Adipocyte (in vitro differentiated cells): Measurements from ENCODE around the gene PINK1.
A peak's percentile ranks its signal among the peaks of the same experiment; 100 is the strongest.

Experiments used
- DNase-seq: peaks from one replicate; pipeline ENCODE4 v3.0.0-alpha.2; 2015; ENCODE audit warnings: low read depth
- H3K27me3 ChIP-seq: replicated peaks from 2 replicates; pipeline ENCODE4 v1.7.0; 2013; ENCODE audit warnings: mild to moderate bottlenecking, low read length, moderate library complexity; ENCODE audit not compliant: control insufficient read depth, insufficient read depth
- H3K36me3 ChIP-seq: 2 replicates; pipeline ENCODE4 v1.7.0; 2013; ENCODE audit warnings: low read length, mild to moderate bottlenecking, moderate library complexity; ENCODE audit not compliant: control insufficient read depth, insufficient read depth, severe bottlenecking
- H3K4me1 ChIP-seq: 2 replicates; pipeline ENCODE4 v1.7.0; 2013; ENCODE audit warnings: mild to moderate bottlenecking, low read length, moderate library complexity; ENCODE audit not compliant: control insufficient read depth, insufficient read depth
- H3K4me3 ChIP-seq: 2 replicates; pipeline ENCODE4 v1.7.0; 2013; ENCODE audit warnings: mild to moderate bottlenecking, low read length, moderate library complexity
- H3K9ac ChIP-seq: 2 replicates; pipeline ENCODE4 v1.7.0; 2013; ENCODE audit warnings: mild to moderate bottlenecking, low read length, moderate library complexity
- H3K9me3 ChIP-seq: 2 replicates; pipeline ENCODE4 v1.7.0; 2013; ENCODE audit warnings: mild to moderate bottlenecking, low read length, moderate library complexity; ENCODE audit not compliant: control insufficient read depth

The PINK1 gene

DNA sequence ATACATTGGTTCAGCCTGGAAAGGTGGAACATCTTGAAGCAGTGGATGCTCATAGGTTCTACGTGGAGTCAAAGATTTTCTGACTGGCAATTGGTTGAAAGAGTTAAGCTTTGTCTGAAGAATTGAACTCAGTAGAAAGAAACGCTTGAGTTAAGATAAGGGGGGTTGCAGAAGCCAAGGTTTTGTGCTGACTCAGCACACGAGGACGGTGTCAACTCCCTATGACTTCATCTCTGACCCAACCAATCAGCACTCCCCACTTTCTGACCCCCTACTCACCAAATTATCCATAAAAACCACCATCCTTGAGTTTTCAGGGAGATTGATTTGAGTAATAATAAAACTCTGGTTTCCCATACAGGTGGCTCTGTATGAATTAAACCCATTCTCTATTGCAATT is 2.5 kb upstream of the PINK1 start:
- Histone ChIP-seq H3K4me3 (no peak overlapping the region), H3K9ac (no peak overlapping the region), H3K4me1 (peaks cover 18% of the 10 kb centered on the region), H3K36me3 (no peaks in the 10 kb centered on the region), H3K9me3 (no peaks in the 10 kb centered on the region), H3K27me3 (no peaks in the 10 kb centered on the region)
- DNase-seq = no peak

GRCh38 chr1:20632386-20632785 is 872 bp upstream of the PINK1 start:
- DNase-seq = no peak
- H3K4me1 ChIP-seq = peaks cover 18% of the 10 kb centered on the region
- H3K9ac ChIP-seq = no peak overlapping the region
- peaks cover 1% of the 10 kb centered on the region for H3K36me3 ChIP-seq
- no peaks in the 10 kb centered on the region for H3K27me3 ChIP-seq
- no peak overlapping the region for H3K4me3 ChIP-seq
- no peaks in the 10 kb centered on the region for H3K9me3 ChIP-seq

GRCh38 chr1:20634065-20634593 is 871 bp downstream of the PINK1 start:
- Histone ChIP-seq H3K9ac (peak overlapping the region; percentile 96), H3K4me1 (peaks cover 18% of the 10 kb centered on the region), H3K27me3 (no peaks in the 10 kb centered on the region), H3K36me3 (peaks cover 18% of the 10 kb centered on the region), H3K4me3 (peak overlapping the region; percentile 95), H3K9me3 (no peaks in the 10 kb centered on the region)
- peak; percentile 17 for DNase-seq

DNA sequence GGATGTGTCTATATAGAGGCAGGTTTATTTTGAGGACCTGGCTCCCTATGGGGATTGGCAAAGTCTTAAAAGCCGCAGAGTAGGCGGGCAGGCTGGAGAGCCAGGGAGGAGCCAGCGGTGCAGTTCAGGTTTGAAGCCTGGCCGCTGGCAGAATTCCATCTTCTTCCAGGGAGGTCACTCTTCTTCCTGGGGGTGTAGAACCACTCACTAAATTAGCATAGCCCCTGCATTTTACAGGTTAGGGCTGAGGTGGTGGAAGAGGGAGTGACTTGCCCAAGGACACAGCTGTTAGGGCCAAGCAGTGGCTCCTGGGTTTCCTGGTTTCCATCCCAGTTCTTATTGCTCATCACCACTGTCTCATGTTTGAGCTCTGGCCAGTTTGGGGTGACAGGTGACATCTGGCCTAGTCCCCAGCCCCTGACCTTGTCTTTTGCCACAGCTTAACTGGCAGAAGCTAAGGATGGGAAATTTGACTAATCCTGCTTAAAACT is 1.4 kb downstream of the PINK1 start:
- Histone ChIP-seq H3K9me3 (no peaks in the 10 kb centered on the region), H3K27me3 (no peaks in the 10 kb centered on the region), H3K4me1 (peaks cover 18% of the 10 kb centered on the region), H3K9ac (peak overlapping the region; percentile 96), H3K36me3 (peaks cover 24% of the 10 kb centered on the region), H3K4me3 (peak overlapping the region; percentile 95)
- DNase-seq = peak; percentile 34

DNA sequence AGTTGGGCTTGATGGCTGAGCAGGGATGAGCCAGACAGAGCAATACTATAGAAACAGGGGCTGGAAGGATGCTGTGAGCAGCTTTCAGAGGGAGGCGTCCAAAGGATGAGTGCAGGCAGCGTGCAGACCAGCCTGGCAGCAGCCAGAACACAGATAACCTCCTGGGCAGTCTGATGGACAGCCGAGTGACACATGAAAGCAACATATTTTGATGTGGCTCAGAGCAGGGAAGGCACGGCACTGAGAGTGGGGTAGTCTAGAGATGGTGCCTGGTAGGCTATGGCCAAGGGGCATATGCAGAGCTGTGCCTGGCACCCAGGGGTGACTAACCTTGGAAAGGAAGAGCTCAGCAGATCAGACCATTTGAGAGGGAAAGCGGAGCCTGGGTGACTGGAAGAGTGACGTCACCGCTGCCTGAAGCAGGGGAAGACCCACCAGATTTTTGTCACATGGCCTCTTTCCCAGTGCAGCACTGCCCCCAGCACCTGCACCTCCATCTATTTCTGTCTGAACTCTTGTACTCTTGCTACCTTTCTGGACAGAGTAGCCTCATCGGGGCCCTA is 3.6 kb downstream of the PINK1 start:
- Histone ChIP-seq H3K9me3 (no peaks in the 10 kb centered on the region), H3K36me3 (peaks cover 43% of the 10 kb centered on the region), H3K27me3 (no peaks in the 10 kb centered on the region), H3K9ac (no peak overlapping the region), H3K4me3 (no peak overlapping the region), H3K4me1 (peaks cover 18% of the 10 kb centered on the region)
- DNase-seq = no peak

DNA sequence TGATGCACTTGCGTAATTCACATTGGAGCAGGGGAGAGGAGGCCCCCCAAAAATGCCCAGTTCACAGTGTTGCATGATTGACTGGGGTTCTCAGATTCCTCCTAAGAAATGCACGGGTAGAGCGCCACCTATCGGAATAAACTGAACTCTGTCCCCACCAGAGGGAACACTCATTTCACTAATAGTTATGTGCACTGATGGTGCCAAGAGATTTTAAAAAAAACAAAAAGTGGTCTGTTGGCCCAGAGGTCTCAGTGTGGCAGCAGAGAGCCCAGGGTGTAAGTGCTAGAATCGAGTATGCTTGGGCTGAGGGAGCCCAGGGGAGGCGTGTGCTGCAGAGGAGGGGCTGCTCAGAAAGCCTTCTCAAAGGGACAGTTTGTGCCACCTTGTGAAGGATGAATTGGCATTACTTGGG is 6.9 kb downstream of the PINK1 start:
- Histone ChIP-seq H3K36me3 (peaks cover 69% of the 10 kb centered on the region), H3K9me3 (no peaks in the 10 kb centered on the region)
- DNase-seq = peak; percentile 82

GRCh38 chr1:20641975-20642374 is 8.7 kb downstream of the PINK1 start:
- Histone ChIP-seq H3K4me3 (no peak overlapping the region), H3K36me3 (peaks cover 79% of the 10 kb centered on the region), H3K9ac (no peak overlapping the region), H3K4me1 (no peaks in the 10 kb centered on the region), H3K27me3 (no peaks in the 10 kb centered on the region), H3K9me3 (no peaks in the 10 kb centered on the region)
- DNase-seq = no peak

More for the DNA sequence above, 6.9 kb downstream of the PINK1 start:
- Histone ChIP-seq H3K4me3 (no peak overlapping the region), H3K27me3 (no peaks in the 10 kb centered on the region), H3K9ac (no peak overlapping the region), H3K4me1 (no peaks in the 10 kb centered on the region)

GRCh38 chr1:20643080-20643479 is 9.8 kb downstream of the PINK1 start:
- no peaks in the 10 kb centered on the region for H3K9me3 ChIP-seq
- DNase-seq = no peak
- no peak overlapping the region for H3K9ac ChIP-seq
- H3K36me3 ChIP-seq = peaks cover 74% of the 10 kb centered on the region
- H3K4me3 ChIP-seq = no peak overlapping the region
- no peaks in the 10 kb centered on the region for H3K27me3 ChIP-seq
- no peaks in the 10 kb centered on the region for H3K4me1 ChIP-seq

DNA sequence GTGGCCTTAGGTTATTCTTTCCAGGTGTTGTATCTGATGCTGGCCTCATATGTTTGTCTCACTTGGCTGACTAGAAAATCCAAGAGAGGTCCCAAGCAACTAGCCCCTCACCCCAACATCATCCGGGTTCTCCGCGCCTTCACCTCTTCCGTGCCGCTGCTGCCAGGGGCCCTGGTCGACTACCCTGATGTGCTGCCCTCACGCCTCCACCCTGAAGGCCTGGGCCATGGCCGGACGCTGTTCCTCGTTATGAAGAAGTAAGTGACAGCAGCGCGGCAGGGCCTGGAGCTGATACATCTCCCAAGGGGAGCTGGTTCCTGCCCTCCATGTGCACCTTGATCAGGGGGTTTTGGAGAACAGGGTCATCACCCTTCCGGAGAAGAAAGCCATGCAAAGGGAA is 11.2 kb downstream of the PINK1 start:
- Histone ChIP-seq H3K4me1 (no peaks in the 10 kb centered on the region), H3K27me3 (no peaks in the 10 kb centered on the region), H3K4me3 (no peak overlapping the region), H3K9me3 (no peaks in the 10 kb centered on the region), H3K9ac (no peak overlapping the region), H3K36me3 (peaks cover 74% of the 10 kb centered on the region)
- no peak for DNase-seq

GRCh38 chr1:20645414-20645813 is 12.2 kb downstream of the PINK1 start:
- no peak overlapping the region for H3K4me3 ChIP-seq
- no peak overlapping the region for H3K9ac ChIP-seq
- H3K4me1 ChIP-seq = no peaks in the 10 kb centered on the region
- no peaks in the 10 kb centered on the region for H3K27me3 ChIP-seq
- H3K9me3 ChIP-seq = no peaks in the 10 kb centered on the region
- peaks cover 75% of the 10 kb centered on the region for H3K36me3 ChIP-seq
- no peak for DNase-seq

DNA sequence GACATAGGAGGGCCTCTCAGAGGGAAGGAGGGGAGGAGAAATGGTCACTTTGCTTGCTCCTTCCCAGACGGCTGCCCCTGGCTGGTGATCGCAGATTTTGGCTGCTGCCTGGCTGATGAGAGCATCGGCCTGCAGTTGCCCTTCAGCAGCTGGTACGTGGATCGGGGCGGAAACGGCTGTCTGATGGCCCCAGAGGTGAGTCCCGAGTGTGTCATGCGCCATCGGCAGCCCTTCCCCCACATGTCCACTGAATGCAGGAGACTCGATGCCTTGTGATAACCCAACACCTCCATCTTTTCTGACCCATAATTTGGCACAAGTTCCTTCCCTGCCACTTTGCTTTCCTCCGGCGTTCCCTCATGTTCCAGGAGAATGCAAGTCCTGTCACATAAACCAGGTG is 15.2 kb downstream of the PINK1 start:
- Histone ChIP-seq H3K36me3 (peaks cover 80% of the 10 kb centered on the region), H3K4me3 (no peak overlapping the region), H3K4me1 (no peaks in the 10 kb centered on the region), H3K27me3 (no peaks in the 10 kb centered on the region), H3K9me3 (no peaks in the 10 kb centered on the region), H3K9ac (no peak overlapping the region)
- no peak for DNase-seq

GRCh38 chr1:20648946-20649345 is 15.7 kb downstream of the PINK1 start:
- H3K4me1 ChIP-seq = no peaks in the 10 kb centered on the region
- no peak overlapping the region for H3K4me3 ChIP-seq
- H3K36me3 ChIP-seq = peaks cover 81% of the 10 kb centered on the region
- no peaks in the 10 kb centered on the region for H3K9me3 ChIP-seq
- H3K9ac ChIP-seq = no peak overlapping the region
- no peak for DNase-seq
- no peaks in the 10 kb centered on the region for H3K27me3 ChIP-seq
